Smooth muscle cell (in vitro differentiated cells): ENCODE measurements around the gene GREB1. TPM values are rescaled to one million over a fixed set of nuclear protein-coding genes. Genes with fewer than 3 reads are reported as not detected.

Source experiments
- DNase-seq: peaks from one replicate; lab custom pipeline; 2025; ENCODE audit not compliant: unreplicated experiment; lab: John Stamatoyannopoulos, UW
- H2AFZ ChIP-seq: fragments of 200-600 bp; sonication (generic); 2 replicates; pipeline ENCODE4 v1.6.0; 2016; ENCODE audit warnings: antibody characterized with exemption, low read depth, mild to moderate bottlenecking
- H3F3A ChIP-seq: fragments of 200-600 bp; sonication (generic); 2 replicates; pipeline ENCODE4 v1.6.0; 2017; ENCODE audit warnings: antibody characterized with exemption, low read depth
- H3K27ac ChIP-seq: fragments of 200-600 bp; sonication (generic); 2 replicates; pipeline ENCODE4 v1.5.1; 2016; ENCODE audit warnings: low read depth, mild to moderate bottlenecking
- H3K27me3 ChIP-seq: fragments of 200-600 bp; sonication (generic); 2 replicates; pipeline ENCODE4 v1.6.1; 2016; ENCODE audit warnings: low read depth, mild to moderate bottlenecking
- H3K36me3 ChIP-seq: fragments of 200-600 bp; sonication (generic); 2 replicates; pipeline ENCODE4 v1.5.1; 2016; ENCODE audit warnings: low read depth
- H3K4me1 ChIP-seq: fragments of 200-600 bp; sonication (generic); 2 replicates; pipeline ENCODE4 v1.5.1; 2016; ENCODE audit warnings: low read depth
- H3K4me2 ChIP-seq: fragments of 200-600 bp; sonication (generic); 2 replicates; pipeline ENCODE4 v1.6.0; 2016; ENCODE audit warnings: mild to moderate bottlenecking
- H3K4me3 ChIP-seq: fragments of 200-600 bp; sonication (generic); 2 replicates; pipeline ENCODE4 v1.5.1; 2016; ENCODE audit warnings: mild to moderate bottlenecking
- H3K79me2 ChIP-seq: fragments of 200-600 bp; sonication (generic); 2 replicates; pipeline ENCODE4 v1.6.0; 2016; ENCODE audit warnings: low read depth, mild to moderate bottlenecking
- H3K9ac ChIP-seq: fragments of 200-600 bp; sonication (generic); 2 replicates; pipeline ENCODE4 v1.6.0; 2016; ENCODE audit warnings: low read depth
- H3K9me3 ChIP-seq: fragments of 200-600 bp; sonication (generic); replicated peaks from 2 replicates; pipeline ENCODE4 v1.5.1; 2016; ENCODE audit warnings: low read depth
- H4K20me1 ChIP-seq: fragments of 200-600 bp; sonication (generic); 2 replicates; pipeline ENCODE4 v1.6.0; 2016; ENCODE audit warnings: low read depth
- WGBS: methylation state at CpG from one replicate; pipeline ENCODE4 v1.1.7; 2016; ENCODE audit warnings: low lambda C conversion rate; 5-methylcytosine and 5-hydroxymethylcytosine counted together
- polyA plus RNA-seq: library from polyadenylated mRNA; unstranded; fragments of >200 nt; fragmentation: Nextera tagmentation; extraction: Ambion mirVana; gene quantifications from 2 replicates; pipeline ENCODE4 v1.2.1, GENCODE V29; 2016
- total RNA-seq: library from RNA; depleted of rRNA; stranded (reverse); fragments of >200 nt; gene quantifications from 2 replicates; pipeline ENCODE4 v1.2.3, GENCODE V29; 2014
- TF ChIP-seq, protein P1 (sequence below): fragments of 200-600 bp; sonication (generic); IDR thresholded peaks from 2 replicates; pipeline ENCODE4 v1.5.1; 2017; ENCODE audit warnings: borderline replicate concordance, mild to moderate bottlenecking, antibody characterized with exemption; ENCODE audit not compliant: insufficient read depth, poor library complexity, severe bottlenecking

The GREB1 gene
- total and polyA plus RNA-seq, 2 experiments from 2014 or later = 1.7 to 4.3 TPM

DNA sequence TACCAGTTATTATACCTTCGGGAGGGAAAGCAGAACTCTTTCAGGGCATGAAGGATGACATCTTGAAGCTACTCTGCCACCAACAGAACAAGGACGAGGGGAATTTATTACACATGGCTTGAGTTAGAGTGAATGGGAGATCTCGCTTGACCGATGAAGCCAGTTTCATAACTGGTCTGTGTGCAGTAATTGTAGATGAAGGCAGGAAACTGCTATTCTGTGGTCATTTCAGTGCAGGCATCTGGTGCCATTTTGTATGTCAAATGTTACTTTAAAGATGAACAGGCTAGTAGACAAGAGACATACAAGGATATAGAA lies 20.5 kb downstream of the GREB1 start:
- WGBS = 23% methylated on average over 4 of the region's 4 CpGs
- H3K79me2 ChIP-seq = no peaks in the 10 kb centered on the region
- H3K36me3 ChIP-seq = no peaks in the 10 kb centered on the region
- H3K9ac ChIP-seq = no peak overlapping the region
- H3K27me3 ChIP-seq = no peaks in the 10 kb centered on the region
- peak overlapping the region; percentile 65 for H3K4me2 ChIP-seq
- H3K27ac ChIP-seq = peak overlapping the region; percentile 41
- peak overlapping the region; percentile 15 for H3K4me3 ChIP-seq
- TF ChIP-seq, protein P1, sequence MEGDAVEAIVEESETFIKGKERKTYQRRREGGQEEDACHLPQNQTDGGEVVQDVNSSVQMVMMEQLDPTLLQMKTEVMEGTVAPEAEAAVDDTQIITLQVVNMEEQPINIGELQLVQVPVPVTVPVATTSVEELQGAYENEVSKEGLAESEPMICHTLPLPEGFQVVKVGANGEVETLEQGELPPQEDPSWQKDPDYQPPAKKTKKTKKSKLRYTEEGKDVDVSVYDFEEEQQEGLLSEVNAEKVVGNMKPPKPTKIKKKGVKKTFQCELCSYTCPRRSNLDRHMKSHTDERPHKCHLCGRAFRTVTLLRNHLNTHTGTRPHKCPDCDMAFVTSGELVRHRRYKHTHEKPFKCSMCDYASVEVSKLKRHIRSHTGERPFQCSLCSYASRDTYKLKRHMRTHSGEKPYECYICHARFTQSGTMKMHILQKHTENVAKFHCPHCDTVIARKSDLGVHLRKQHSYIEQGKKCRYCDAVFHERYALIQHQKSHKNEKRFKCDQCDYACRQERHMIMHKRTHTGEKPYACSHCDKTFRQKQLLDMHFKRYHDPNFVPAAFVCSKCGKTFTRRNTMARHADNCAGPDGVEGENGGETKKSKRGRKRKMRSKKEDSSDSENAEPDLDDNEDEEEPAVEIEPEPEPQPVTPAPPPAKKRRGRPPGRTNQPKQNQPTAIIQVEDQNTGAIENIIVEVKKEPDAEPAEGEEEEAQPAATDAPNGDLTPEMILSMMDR = no peak
- H2AFZ ChIP-seq = peak overlapping the region; percentile 17
- H3K9me3 ChIP-seq = no peaks in the 10 kb centered on the region
- H4K20me1 ChIP-seq = no peaks in the 10 kb centered on the region
- no peak for DNase-seq
- H3K4me1 ChIP-seq = peaks cover 50% of the 10 kb centered on the region
- peaks cover 3% of the 10 kb centered on the region for H3F3A ChIP-seq

DNA sequence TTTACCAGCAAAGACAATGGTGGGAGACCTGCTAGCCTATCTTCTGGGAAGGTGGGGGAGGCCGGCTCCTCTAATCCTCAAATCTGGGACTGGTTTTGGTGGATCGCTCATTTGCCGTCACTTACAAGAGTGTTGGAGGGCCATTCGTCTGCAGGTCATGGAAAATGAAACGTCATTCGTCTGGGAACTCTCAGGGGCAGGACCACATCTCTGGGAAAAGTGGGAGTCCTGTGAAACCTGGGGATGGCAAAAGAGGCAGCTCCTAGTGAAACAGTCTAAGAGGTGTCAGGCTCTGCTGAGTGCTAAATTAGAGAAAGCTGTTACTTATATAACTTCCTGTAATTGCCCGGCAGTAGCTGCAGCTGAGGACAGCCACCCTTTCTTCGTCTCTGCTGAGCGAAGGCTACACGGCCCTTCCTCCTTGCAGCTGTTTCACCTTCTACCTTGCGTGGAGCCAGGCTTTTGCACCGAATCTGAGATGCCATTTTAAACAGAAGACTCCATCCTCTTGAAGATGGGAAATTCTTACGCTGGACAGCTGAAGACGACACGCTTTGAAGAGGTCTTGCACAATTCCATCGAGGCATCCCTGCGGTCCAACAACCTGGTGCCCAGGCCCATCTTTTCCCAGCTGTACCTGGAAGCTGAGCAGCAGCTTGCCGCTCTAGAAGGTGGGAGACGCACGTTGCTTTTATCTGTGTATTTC lies 22.4 kb downstream of the GREB1 start:
- whole genome bisulfite sequencing = 68% methylated on average over 20 of the region's 20 CpGs
- H3K27me3 ChIP-seq = no peaks in the 10 kb centered on the region

DNA sequence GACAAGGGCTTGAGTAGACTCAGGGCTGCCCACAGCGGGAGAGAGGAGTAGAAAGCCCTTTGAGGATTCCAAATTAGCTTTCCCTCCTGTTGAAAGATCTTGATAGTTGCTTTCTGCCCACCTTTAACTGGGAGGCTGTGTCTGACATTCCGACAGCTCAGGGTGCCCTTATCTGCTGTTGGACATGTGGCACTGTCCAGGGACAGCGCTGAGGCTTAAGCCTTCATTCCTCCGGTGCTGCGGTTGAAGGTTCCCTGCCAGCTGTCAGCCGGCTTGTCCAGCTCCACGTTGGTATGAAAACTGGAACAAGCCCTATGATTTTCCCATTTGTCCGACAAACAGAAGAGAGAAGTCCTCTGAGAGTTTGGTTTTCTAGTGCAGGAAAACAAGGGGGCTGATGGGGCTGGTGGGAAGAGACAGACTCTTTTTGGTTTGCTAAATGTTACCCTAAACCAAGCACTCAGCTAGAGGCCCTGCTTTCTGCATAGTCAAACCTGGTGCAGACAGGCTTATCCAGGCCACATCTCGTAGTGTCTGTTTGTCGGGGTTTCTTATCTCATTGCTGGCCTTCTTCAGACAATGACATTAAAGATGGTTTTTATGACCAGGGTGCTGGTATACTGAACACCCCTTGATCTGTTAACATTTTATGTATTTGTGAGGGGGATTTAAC lies 24.5 kb downstream of the GREB1 start:
- no peak overlapping the region for H3K4me3 ChIP-seq
- H3F3A ChIP-seq = peaks cover 3% of the 10 kb centered on the region
- DNase-seq = no peak
- no peak overlapping the region for H2AFZ ChIP-seq
- no peaks in the 10 kb centered on the region for H3K36me3 ChIP-seq
- H3K9ac ChIP-seq = peak overlapping the region; percentile 1
- H3K27me3 ChIP-seq = no peaks in the 10 kb centered on the region
- H3K4me1 ChIP-seq = peaks cover 53% of the 10 kb centered on the region
- peak overlapping the region; percentile 56 for H3K4me2 ChIP-seq
- TF ChIP-seq, protein P1 = no peak
- no peaks in the 10 kb centered on the region for H4K20me1 ChIP-seq
- WGBS = 7% methylated on average over 10 of the region's 10 CpGs
- peak overlapping the region; percentile 66 for H3K27ac ChIP-seq
- no peaks in the 10 kb centered on the region for H3K79me2 ChIP-seq
- no peaks in the 10 kb centered on the region for H3K9me3 ChIP-seq

More for the DNA sequence above, 22.4 kb downstream of the GREB1 start:
- H3F3A ChIP-seq = peaks cover 3% of the 10 kb centered on the region
- no peak overlapping the region for H3K9ac ChIP-seq
- H3K4me3 ChIP-seq = peak overlapping the region; percentile 5
- H2AFZ ChIP-seq = peak overlapping the region; percentile 54
- DNase-seq = no peak
- no peaks in the 10 kb centered on the region for H3K36me3 ChIP-seq
- no peaks in the 10 kb centered on the region for H4K20me1 ChIP-seq
- TF ChIP-seq, protein P1 = no peak
- H3K4me2 ChIP-seq = peak overlapping the region; percentile 56
- H3K27ac ChIP-seq = no peak overlapping the region
- no peaks in the 10 kb centered on the region for H3K9me3 ChIP-seq
- peaks cover 53% of the 10 kb centered on the region for H3K4me1 ChIP-seq
- no peaks in the 10 kb centered on the region for H3K79me2 ChIP-seq
